ENCODE data around the gene SLC47A1.

GRCh38 chr17:19534562-19535149, 1.0 kb downstream of the SLC47A1 start:
- no peak for TF ChIP-seq CTCF (IDR thresholded peaks at IDR 0.05; ENCODE audit: low read depth, low read length, missing input control)
- TF ChIP-seq TAF1 (conservative IDR thresholded peaks at IDR 0.05) = no peak
- TF ChIP-seq EGR1 (IDR thresholded peaks at IDR 0.05; ENCODE audit: low read depth in 2 of 2) = no peak
- no peak for TF ChIP-seq RAD21 (IDR thresholded peaks at IDR 0.05)
- no peak for TF ChIP-seq FOXA1 (IDR thresholded peaks at IDR 0.05)
